OCI-LY3 (cell line): ENCODE results near the gene ENOSF1.

Experiments
- H2AFZ ChIP-seq: fragments of 200-600, 300-600 bp; shearing (Covaris generic); 2 replicates; pipeline ENCODE4 v1.6.0; 2014; ENCODE audit warnings: antibody characterized with exemption, low read depth, low read length
- H3K27ac ChIP-seq: fragments of 200-600, 300-600 bp; sonication (generic); 2 replicates; pipeline ENCODE4 v1.5.1; 2014; ENCODE audit warnings: mild to moderate bottlenecking, low read length, moderate library complexity, mixed read lengths
- H3K27me3 ChIP-seq: fragments of 200-600, 300-600 bp; sonication (generic); 2 replicates; pipeline ENCODE4 v1.6.1; 2014; ENCODE audit warnings: low read depth, low read length, mixed read lengths
- H3K36me3 ChIP-seq: fragments of 200-600, 300-600 bp; sonication (generic); replicated peaks from 2 replicates; pipeline ENCODE3; 2014; ENCODE audit warnings: low read depth, low read length, mixed read lengths
- H3K4me1 ChIP-seq: fragments of 300-600, 200-600 bp; sonication (generic); 2 replicates; pipeline ENCODE4 v1.6.1; 2014; ENCODE audit warnings: low read length, mixed read lengths
- H3K4me2 ChIP-seq: fragments of 200-600, 300-600 bp; sonication (generic); 2 replicates; pipeline ENCODE4 v1.6.1; 2014; ENCODE audit warnings: low read length, mixed read lengths
- H3K4me3 ChIP-seq: fragments of 300-600, 200-600 bp; sonication (generic); 2 replicates; pipeline ENCODE4 v1.5.1; 2014; ENCODE audit warnings: antibody characterized with exemption, mild to moderate bottlenecking, low read length, moderate library complexity
- H3K79me2 ChIP-seq: fragments of 300-600, 200-600 bp; shearing (Covaris generic); 2 replicates; pipeline ENCODE4 v1.6.1; 2014; ENCODE audit warnings: mild to moderate bottlenecking, low read length, mixed read lengths
- H3K9ac ChIP-seq: fragments of 300-600, 200-600 bp; shearing (Covaris generic); 2 replicates; pipeline ENCODE4 v1.6.0; 2014; ENCODE audit warnings: mild to moderate bottlenecking, low read length, moderate library complexity
- H3K9me3 ChIP-seq: fragments of 200-600, 300-600 bp; shearing (Covaris generic); 2 replicates; pipeline ENCODE4 v1.6.1; 2014; ENCODE audit warnings: low read length, mixed read lengths; ENCODE audit not compliant: insufficient read depth
- H4K20me1 ChIP-seq: fragments of 200-600, 300-600 bp; sonication (generic); 2 replicates; pipeline ENCODE4 v1.6.1; 2016; ENCODE audit warnings: low read length, mixed read lengths; ENCODE audit not compliant: insufficient read depth
- CTCF ChIP-seq: fragments of 200-600, 300-600 bp; sonication (generic); IDR thresholded peaks from 2 replicates; pipeline ENCODE4 v1.5.1; 2014; ENCODE audit warnings: antibody characterized with exemption, low read length, low read depth
- EZH2phosphoT487 ChIP-seq: fragments of 200-600 bp; shearing (Covaris generic); IDR thresholded peaks from 2 replicates; pipeline ENCODE4 v1.6.1; 2018; ENCODE audit warnings: antibody characterized with exemption, mixed run types, low read depth

The ENOSF1 gene

GRCh38 chr18:675307-675706 is 37.1 kb downstream of the ENOSF1 start:
- Histone ChIP-seq H3K27ac (no peak overlapping the region), H3K4me2 (no peak overlapping the region), H3K4me3 (no peak overlapping the region), H3K9me3 (no peaks in the 10 kb centered on the region), H3K36me3 (peaks cover 64% of the 10 kb centered on the region), H4K20me1 (no peaks in the 10 kb centered on the region), H3K27me3 (no peaks in the 10 kb centered on the region), H2AFZ (no peak overlapping the region), H3K9ac (no peak overlapping the region), H3K4me1 (no peaks in the 10 kb centered on the region), H3K79me2 (no peaks in the 10 kb centered on the region)
- TF ChIP-seq EZH2phosphoT487 (no peak), CTCF (no peak)

- H3K79me2 ChIP-seq, result peaks cover 2% of the 10 kb centered on the region; the same call in 1 of the 2 replicates
- H2AFZ ChIP-seq, result no peak overlapping the region
- H3K27ac ChIP-seq, result no peak overlapping the region
- no peaks in the 10 kb centered on the region for H3K9me3 ChIP-seq
- H3K36me3 ChIP-seq, result peaks cover 75% of the 10 kb centered on the region
- H3K4me1 ChIP-seq, result no peaks in the 10 kb centered on the region
- H3K4me3 ChIP-seq, result no peak overlapping the region
- TF ChIP-seq CTCF (no peak), EZH2phosphoT487 (no peak)
- H3K9ac ChIP-seq, result no peak overlapping the region
- H3K27me3 ChIP-seq, result no peaks in the 10 kb centered on the region
- H3K4me2 ChIP-seq, result no peak overlapping the region
- H4K20me1 ChIP-seq, result peaks cover 2% of the 10 kb centered on the region; the same call in 1 of the 2 replicates
These were observed 38.7 kb downstream of the ENOSF1 start for GRCh38 chr18:673769-674168.

DNA sequence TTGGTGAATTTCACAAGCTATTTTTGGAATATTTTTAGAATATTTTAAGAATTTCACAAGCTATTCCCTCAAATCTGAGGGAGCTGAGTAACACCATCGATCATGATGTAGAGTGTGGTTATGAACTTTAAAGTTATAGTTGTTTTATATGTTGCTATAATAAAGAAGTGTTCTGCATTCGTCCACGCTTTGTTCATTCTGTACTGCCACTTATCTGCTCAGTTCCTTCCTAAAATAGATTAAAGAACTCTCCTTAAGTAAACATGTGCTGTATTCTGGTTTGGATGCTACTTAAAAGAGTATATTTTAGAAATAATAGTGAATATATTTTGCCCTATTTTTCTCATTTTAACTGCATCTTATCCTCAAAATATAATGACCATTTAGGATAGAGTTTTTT is 39.1 kb downstream of the ENOSF1 start:
- H3K27ac ChIP-seq, result no peak overlapping the region
- H3K79me2 ChIP-seq, result peaks cover 6% of the 10 kb centered on the region; the same call in 1 of the 2 replicates
- no peak for TF ChIP-seq CTCF
- no peak for TF ChIP-seq EZH2phosphoT487
- peaks cover 6% of the 10 kb centered on the region; the same call in 1 of the 2 replicates for H4K20me1 ChIP-seq
- no peak overlapping the region for H3K4me3 ChIP-seq
- peaks cover 75% of the 10 kb centered on the region for H3K36me3 ChIP-seq
- no peak overlapping the region for H3K4me2 ChIP-seq
- no peak overlapping the region for H3K9ac ChIP-seq
- H2AFZ ChIP-seq, result no peak overlapping the region
- no peaks in the 10 kb centered on the region for H3K27me3 ChIP-seq
- H3K4me1 ChIP-seq, result no peaks in the 10 kb centered on the region
- H3K9me3 ChIP-seq, result no peaks in the 10 kb centered on the region

DNA sequence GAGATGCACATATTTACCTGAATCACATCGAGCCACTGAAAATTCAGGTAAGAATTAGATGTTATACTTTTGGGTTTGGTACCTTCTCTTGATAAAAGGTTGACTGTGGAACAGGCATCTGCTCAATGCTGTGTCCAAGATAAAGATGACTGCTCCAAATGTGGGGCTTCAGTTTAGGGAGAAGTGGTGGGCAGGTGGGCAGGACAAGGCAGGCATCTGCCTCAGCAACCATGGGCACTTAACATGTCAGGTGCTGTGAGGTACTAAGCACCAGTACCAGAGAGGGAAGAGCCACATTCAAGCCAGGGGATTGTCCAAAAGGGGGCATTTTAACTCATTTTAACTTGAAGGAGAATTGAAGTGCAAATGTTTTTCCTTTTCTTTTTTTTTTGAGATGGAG is 41.0 kb downstream of the ENOSF1 start:
- Histone ChIP-seq H3K4me1 (no peaks in the 10 kb centered on the region), H3K27ac (no peak overlapping the region), H4K20me1 (peaks cover 17% of the 10 kb centered on the region), H3K27me3 (no peaks in the 10 kb centered on the region), H3K4me2 (no peak overlapping the region), H3K9ac (no peak overlapping the region), H3K4me3 (no peak overlapping the region), H3K79me2 (peaks cover 17% of the 10 kb centered on the region), H3K36me3 (peaks cover 72% of the 10 kb centered on the region), H3K9me3 (no peaks in the 10 kb centered on the region), H2AFZ (no peak overlapping the region)
- no peak for TF ChIP-seq CTCF
- no peak for TF ChIP-seq EZH2phosphoT487
